KMS-11 (cell line): Measurements from ENCODE around the gene AGPAT2.

Experiments used
- H2AFZ ChIP-seq: fragments of 200-600 bp; sonication (generic); 2 replicates; pipeline ENCODE4 v1.6.1; 2016; ENCODE audit warnings: antibody characterized with exemption, mixed run types, low read depth
- H3K27ac ChIP-seq: fragments of 200-600 bp; sonication (generic); 2 replicates; pipeline ENCODE4 v1.6.1; 2016; ENCODE audit warnings: mild to moderate bottlenecking, mixed run types
- H3K27me3 ChIP-seq: fragments of 200-600 bp; sonication (generic); 2 replicates; pipeline ENCODE4 v1.6.1; 2017; ENCODE audit warnings: mild to moderate bottlenecking, low read depth, mixed run types, moderate library complexity; ENCODE audit not compliant: insufficient read depth
- H3K36me3 ChIP-seq: fragments of 200-600 bp; sonication (generic); 2 replicates; pipeline ENCODE4 v1.6.1; 2017; ENCODE audit warnings: mild to moderate bottlenecking, mixed run types; ENCODE audit not compliant: insufficient read depth
- H3K4me1 ChIP-seq: fragments of 200-600 bp; sonication (generic); 2 replicates; pipeline ENCODE4 v1.6.1; 2016; ENCODE audit warnings: mild to moderate bottlenecking, low read depth, mixed run types; ENCODE audit not compliant: poor library complexity, severe bottlenecking
- H3K4me2 ChIP-seq: fragments of 200-600 bp; sonication (generic); 2 replicates; pipeline ENCODE4 v1.7.0; 2016; ENCODE audit warnings: mild to moderate bottlenecking, mixed run types
- H3K4me3 ChIP-seq: fragments of 200-600 bp; sonication (generic); IDR thresholded peaks from 2 replicates; pipeline ENCODE4 v1.6.1; 2017; ENCODE audit warnings: low read depth, low read length, mixed read lengths; ENCODE audit not compliant: insufficient read depth
- H3K79me2 ChIP-seq: fragments of 200-600 bp; sonication (generic); 2 replicates; pipeline ENCODE4 v1.6.1; 2016; ENCODE audit warnings: low read depth, mixed run types; ENCODE audit not compliant: insufficient read depth
- H3K9ac ChIP-seq: fragments of 200-600 bp; sonication (generic); 2 replicates; pipeline ENCODE4 v1.6.1; 2016; ENCODE audit warnings: mild to moderate bottlenecking, mixed run types
- H4K20me1 ChIP-seq: fragments of 200-600 bp; sonication (generic); 2 replicates; pipeline ENCODE4 v1.6.1; 2016; ENCODE audit warnings: mild to moderate bottlenecking, mixed run types; ENCODE audit not compliant: insufficient read depth
- TF ChIP-seq, protein P1 (sequence below): fragments of 200-600 bp; sonication (generic); conservative IDR thresholded peaks from 2 replicates; pipeline ENCODE4 v1.6.1; 2017; ENCODE audit warnings: low read depth, mild to moderate bottlenecking, antibody characterized with exemption, low read length, moderate library complexity, mixed read lengths

The AGPAT2 gene

DNA sequence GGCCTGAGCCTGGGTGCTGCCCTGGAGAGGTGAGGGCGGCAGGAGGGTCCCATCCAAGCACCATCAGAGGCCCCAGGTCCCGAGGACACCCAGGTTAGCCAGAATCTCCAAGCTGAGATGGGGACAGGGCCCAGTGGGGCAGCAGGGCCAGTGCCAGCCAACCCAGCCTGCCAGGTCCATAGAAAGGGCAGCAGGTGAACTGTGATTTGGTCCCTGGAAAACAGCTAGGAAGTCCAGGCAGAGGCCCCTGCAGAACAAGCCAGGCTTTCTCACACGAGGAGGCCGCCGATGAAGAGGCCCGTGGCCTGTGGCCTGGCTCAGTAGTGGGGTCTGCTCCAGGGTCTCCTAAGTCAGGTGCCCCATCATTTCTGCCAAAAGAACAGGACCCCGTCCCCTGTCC, 2.0 kb downstream of the AGPAT2 start:
- H3K9ac ChIP-seq: no peak overlapping the region

DNA sequence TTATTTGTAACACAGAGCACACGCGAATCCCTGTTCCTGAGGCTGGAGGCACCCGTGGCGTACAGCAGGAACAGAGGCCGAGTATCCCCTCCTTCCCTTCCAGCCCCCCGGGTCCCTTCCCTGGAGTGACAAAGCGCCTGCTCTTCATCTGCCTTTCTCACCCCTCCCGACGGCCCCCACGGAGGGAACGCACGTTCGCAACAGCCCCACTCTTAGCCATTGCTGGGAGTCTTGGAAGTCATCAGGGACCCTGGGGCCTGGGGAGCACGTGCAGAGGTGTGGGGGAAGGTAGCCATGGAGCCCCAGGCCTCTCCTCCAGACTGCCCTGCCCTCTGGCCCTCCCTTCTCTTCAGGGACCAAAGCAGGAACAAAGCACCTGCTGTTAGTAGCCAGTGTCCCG, 2.5 kb downstream of the AGPAT2 start:
- no peak overlapping the region for H3K4me3 ChIP-seq
- no peak overlapping the region for H3K4me2 ChIP-seq
- H2AFZ ChIP-seq: no peak overlapping the region
- peaks cover 16% of the 10 kb centered on the region; the same call in 1 of the 2 replicates for H3K79me2 ChIP-seq
- no peaks in the 10 kb centered on the region for H4K20me1 ChIP-seq
- H3K9ac ChIP-seq: no peak overlapping the region
- no peaks in the 10 kb centered on the region for H3K27me3 ChIP-seq
- H3K4me1 ChIP-seq: peaks cover 13% of the 10 kb centered on the region
- H3K27ac ChIP-seq: no peak overlapping the region
- no peaks in the 10 kb centered on the region for H3K36me3 ChIP-seq
- TF ChIP-seq, protein P1, sequence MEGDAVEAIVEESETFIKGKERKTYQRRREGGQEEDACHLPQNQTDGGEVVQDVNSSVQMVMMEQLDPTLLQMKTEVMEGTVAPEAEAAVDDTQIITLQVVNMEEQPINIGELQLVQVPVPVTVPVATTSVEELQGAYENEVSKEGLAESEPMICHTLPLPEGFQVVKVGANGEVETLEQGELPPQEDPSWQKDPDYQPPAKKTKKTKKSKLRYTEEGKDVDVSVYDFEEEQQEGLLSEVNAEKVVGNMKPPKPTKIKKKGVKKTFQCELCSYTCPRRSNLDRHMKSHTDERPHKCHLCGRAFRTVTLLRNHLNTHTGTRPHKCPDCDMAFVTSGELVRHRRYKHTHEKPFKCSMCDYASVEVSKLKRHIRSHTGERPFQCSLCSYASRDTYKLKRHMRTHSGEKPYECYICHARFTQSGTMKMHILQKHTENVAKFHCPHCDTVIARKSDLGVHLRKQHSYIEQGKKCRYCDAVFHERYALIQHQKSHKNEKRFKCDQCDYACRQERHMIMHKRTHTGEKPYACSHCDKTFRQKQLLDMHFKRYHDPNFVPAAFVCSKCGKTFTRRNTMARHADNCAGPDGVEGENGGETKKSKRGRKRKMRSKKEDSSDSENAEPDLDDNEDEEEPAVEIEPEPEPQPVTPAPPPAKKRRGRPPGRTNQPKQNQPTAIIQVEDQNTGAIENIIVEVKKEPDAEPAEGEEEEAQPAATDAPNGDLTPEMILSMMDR: no peak

More for the DNA sequence above, 2.0 kb downstream of the AGPAT2 start:
- TF ChIP-seq, protein P1: no peak
- Histone ChIP-seq H3K4me2 (no peak overlapping the region), H4K20me1 (no peaks in the 10 kb centered on the region), H3K4me3 (no peak overlapping the region), H3K79me2 (peaks cover 16% of the 10 kb centered on the region; the same call in 1 of the 2 replicates), H3K4me1 (peaks cover 13% of the 10 kb centered on the region), H3K27me3 (no peaks in the 10 kb centered on the region), H3K27ac (no peak overlapping the region), H2AFZ (no peak overlapping the region), H3K36me3 (no peaks in the 10 kb centered on the region)

DNA sequence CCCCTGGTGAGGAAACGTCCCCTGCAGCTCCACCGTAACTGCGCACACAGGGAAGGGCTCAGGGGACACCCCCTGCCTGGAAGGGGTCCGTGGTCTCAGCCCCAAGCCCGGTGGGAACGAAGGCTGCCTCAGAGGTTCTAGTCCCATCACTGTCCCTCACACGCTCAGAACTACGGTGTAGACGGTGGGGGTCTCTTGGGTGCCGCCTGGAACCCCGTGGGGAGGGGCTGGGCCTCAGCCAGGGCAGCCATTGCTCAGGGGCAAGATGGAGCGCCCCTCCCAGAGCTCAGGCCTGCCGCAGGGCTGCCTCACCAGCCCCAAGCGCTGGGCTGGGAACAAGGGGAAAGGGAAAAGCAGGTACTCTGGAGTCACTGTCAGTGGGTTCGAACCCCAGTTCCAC, 2.9 kb downstream of the AGPAT2 start:
- Histone ChIP-seq H3K9ac (no peak overlapping the region), H3K4me2 (no peak overlapping the region), H3K4me1 (peaks cover 13% of the 10 kb centered on the region), H2AFZ (no peak overlapping the region), H3K27me3 (no peaks in the 10 kb centered on the region), H3K79me2 (peaks cover 16% of the 10 kb centered on the region; the same call in 1 of the 2 replicates), H3K4me3 (no peak overlapping the region), H3K27ac (no peak overlapping the region), H3K36me3 (no peaks in the 10 kb centered on the region), H4K20me1 (no peaks in the 10 kb centered on the region)
- TF ChIP-seq, protein P1: no peak

DNA sequence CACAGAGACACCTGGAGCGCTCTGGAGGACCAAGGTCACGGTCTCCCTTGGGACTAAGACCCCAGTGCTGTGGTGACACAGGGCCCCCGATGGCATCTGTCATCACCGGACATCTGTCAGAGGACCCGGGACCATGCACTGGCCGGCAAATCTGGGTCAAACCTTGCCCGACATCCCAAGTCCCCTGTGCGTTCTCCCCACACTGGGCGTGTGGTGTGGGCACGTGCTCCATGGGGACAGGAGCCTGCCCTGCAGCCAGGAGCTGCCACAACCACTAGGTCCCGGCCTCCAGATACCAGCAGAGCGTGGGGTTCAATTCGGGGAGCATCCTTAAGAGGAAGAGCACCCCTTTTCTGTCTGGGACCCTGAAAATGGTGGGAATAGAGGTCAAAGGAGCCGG, 3.5 kb downstream of the AGPAT2 start:
- Histone ChIP-seq H3K79me2 (peaks cover 16% of the 10 kb centered on the region; the same call in 1 of the 2 replicates), H3K4me1 (peaks cover 13% of the 10 kb centered on the region), H2AFZ (no peak overlapping the region), H3K9ac (no peak overlapping the region), H3K4me2 (no peak overlapping the region), H3K27ac (no peak overlapping the region), H3K36me3 (no peaks in the 10 kb centered on the region), H3K4me3 (no peak overlapping the region), H4K20me1 (no peaks in the 10 kb centered on the region), H3K27me3 (no peaks in the 10 kb centered on the region)
- TF ChIP-seq, protein P1: no peak
